ELF-1 (cell line): ENCODE measurements around the gene SOBP.
"Not testable (repeated sequence)": the region's sequence is repeated elsewhere in the genome, so short reads cannot be mapped to it uniquely, and the experiment has no call there.

Experiments
- DNase-seq: peaks from one replicate; pipeline ENCODE4 v3.0.0-alpha.2; 2016; ENCODE audit warnings: low read depth, low spot score

Gene SOBP

GRCh38 chr6:107488875-107489635 is 862 bp upstream of the SOBP start:
- DNase-seq = peak; percentile 70

DNA sequence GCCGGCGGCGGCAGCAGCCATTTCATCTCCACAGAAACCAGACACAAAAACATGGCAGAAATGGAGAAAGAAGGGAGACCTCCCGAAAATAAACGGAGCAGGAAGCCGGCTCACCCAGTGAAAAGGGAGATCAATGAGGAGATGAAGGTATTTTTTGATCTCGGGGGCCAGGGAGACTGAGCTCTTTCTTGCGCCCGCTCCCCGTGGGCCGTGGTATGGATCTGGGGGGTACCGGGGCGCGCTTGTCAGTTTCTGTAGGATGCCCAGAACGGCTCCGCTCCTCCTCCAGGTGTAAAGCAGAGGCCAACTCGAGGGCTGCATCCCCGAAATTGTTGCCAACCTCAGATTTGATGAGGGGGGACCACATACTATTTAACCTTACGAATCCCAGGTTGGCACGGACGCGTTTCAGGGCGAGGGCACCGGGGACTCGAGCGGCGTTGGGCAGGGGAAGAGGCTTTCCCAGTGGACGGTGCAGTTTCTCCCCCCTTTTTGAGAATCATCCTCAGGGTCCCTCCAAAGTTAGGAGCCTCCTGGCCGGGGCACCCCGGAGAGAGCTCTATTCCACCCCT is 735 bp downstream of the SOBP start:
- no peak for DNase-seq

- DNase-seq = peak; percentile 73
Measured at GRCh38 chr6:107491138-107491609, 1.3 kb downstream of the SOBP start.

DNA sequence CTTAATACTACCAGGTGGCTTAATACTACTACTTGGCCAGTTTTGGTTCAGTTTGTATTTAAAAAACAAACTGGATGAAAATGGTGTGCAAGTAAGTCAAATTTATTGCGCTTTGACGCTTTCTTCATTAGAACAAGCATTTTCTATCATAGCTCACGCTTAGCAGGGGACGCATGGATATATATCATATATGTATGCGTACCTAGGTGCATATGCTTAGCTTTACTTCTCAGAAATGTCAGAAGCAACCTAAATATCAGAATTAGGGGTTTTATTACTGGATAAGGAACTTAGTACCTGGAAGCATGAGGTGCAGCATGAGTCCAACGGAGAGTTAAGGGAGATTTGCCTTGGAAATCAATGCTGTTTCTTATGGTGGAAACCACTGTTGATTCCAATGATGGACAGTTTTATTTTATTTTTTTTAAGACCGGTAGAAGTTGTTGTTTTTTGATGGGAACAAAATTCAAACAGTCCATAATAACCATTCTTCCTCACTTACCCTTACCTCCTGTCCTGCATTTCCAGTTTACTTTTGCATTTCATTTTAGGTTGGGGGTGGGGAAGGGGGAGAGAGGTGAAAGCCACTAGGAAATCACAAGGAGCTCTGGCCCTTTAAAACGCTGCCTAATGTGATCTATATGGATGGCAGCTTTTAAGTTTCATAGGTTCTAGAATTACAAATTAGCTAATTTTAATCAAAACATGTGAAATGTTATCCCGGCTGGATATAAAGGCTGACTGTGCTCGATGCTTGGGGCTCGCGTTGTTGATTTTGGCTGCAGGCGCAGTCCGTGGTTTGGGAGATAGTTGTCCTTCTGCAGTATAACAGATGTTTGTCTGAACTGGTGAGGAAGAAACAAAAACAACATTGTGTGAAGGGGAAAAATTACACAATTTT is 2.1 kb downstream of the SOBP start:
- DNase-seq = no peak

- peak; percentile 70 for DNase-seq
Measured at GRCh38 chr6:107493158-107494057, 3.5 kb downstream of the SOBP start.

DNA sequence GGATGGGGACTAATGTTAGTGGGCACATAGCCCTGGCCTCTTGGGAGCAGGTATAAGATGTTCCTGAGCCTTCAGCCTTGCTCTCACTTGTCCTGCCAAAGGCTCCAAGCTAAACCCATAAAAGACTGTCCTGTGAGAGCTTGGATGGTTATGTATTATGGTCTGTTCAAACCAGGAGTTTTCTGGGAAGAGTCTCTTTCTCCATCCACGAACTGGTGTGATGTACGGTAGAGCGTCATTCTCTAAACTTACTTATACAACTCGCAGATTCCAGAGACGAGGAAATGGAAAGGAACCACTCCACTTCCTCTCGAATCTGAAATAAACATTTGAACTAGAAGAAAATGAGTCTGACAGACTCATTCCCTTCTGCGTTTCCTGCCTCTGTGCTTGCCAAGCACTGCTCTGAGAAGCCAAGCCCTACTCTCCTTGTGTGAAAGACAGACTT is 5.3 kb downstream of the SOBP start:
- DNase-seq = no peak

DNA sequence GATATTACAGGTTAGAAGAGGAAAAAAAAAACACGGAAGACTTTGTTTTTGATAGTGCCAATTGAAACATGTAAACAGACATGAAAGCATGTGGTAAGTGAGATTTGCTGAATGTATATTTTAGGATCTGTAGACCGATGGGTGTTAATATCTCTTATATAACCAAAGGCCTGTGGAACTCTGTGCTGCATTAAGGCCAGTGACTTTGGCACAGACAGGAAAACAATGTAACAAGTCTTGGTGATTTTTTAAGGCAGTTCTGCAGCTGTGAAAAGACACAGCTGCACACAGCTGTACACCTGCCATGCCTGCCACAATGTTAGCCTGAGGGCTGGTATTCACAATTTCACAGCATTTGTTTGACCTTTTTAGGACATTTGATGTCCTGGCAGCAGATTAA is 6.1 kb downstream of the SOBP start:
- no peak for DNase-seq

- no peak for DNase-seq
Measured at GRCh38 chr6:107496892-107497684, 7.2 kb downstream of the SOBP start.

GRCh38 chr6:107504270-107505026 is 14.5 kb downstream of the SOBP start:
- no peak for DNase-seq

DNA sequence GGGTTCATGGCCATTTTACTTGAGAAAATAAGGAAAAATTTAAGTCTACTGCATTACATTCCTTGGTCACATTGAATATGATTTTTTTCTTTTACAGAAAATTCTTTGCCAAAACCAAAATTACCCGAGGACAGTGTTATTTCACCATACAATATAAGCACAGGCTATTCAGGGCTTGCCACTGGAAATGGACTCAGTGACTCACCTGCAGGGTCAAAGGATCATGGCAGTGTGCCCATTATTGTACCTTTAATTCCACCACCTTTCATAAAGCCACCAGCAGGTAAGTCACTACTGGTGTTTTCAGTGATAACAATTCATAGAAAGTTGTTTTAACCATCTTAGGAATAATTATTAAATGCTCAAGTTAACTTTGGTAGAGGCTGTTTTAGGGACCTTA is 16.2 kb downstream of the SOBP start:
- no peak for DNase-seq

DNA sequence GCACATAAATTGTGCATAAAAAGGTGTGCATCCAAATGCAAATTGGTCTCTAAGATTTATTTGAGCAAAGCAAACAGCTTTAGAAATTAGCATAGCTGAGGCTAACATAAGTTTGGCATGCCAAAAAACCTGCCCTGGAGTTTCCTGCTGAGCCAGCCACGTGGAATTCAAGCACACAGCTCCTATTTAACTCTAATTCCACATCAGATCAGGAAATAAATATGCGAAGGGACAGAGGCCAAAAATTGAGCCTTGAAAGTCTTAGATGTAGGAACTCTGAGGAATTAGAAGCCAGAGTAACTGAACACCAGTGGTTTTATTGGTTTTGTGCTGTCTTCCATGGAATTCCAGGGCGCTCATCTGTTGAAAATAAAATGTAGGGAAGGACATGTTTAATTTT is 19.6 kb downstream of the SOBP start:
- DNase-seq = no peak

DNA sequence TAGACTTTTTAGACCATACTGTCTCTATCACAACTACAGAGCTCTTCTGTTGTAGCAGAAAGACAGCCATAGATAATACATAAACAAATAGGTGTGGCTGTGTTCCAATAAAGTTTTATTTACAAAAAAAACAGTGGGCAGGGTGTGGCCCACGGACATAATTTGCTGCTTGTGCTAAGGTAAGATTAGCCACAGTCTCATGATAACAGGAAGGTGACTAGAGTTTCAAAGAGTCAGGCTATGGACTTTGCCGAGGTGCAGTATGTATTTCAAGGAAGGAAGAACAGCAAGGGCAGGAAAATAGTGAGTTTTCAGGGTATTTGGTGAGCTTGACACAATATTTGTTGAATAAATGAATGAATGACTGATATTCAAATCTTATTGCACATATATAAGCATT is 20.2 kb downstream of the SOBP start:
- DNase-seq = no peak

DNA sequence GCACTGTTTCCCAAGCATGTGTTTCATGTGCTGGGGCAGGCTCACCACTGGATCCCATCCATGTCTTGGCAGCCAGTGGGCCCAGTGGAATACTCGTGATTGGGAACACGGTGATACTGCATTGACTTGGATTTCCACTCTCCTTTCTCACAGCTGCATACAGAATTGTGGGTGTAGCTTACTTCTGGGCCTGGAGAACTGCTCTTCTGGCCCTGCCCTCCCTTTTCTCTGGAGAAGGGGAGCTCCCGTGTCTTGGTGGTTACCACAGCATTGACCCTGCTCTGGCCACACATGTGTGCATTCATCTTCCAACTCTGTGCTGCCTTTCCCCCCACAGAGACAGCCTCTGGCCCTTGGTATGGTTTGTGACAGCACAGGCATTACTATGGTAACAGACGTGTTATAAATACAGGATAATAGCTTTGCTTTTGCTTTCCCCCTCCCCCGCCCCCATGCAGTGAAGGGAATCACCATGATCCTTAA is 21.6 kb downstream of the SOBP start:
- DNase-seq = no peak

DNA sequence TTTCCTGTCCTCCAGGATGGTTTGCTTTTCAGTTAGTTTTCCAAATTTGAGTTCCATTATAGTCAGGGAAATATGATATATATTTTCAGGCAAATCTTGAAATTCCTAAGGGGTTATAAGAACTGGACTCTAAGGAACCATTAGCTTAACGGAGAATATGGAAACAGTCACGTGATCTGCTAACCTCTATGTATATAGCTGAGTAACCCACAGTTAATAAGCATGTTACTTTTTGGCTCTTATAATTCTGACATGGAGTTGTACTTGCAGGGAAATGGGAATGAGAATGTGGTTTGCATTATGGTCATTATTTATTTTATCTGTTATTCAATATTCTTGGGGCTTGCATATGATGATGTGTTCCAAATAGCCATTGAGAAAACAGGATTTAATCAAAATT is 23.3 kb downstream of the SOBP start:
- DNase-seq = no peak

DNA sequence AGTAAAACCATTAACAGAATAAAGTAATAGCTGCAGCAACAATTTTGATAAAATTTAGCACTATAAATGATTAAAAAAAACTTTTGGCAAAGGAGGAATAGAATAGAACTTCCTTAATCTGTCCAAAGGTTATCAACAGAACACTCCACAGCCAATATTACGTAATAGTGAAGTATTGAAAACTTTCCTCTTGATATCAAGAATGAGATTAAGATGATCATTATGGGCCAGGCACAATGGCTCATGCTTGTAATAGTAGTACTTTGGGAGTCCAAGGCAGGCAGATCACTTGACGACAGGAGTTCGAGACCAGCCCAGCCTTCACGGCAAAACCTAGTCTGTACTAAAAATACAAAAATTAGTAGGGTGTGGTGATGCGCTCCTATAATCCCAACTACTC is 26.0 kb downstream of the SOBP start:
- DNase-seq = no peak

- DNase-seq = no peak
Measured at GRCh38 chr6:107517274-107517673, 27.4 kb downstream of the SOBP start.

GRCh38 chr6:107519224-107519623 is 29.3 kb downstream of the SOBP start:
- DNase-seq = not testable (repeated sequence)

GRCh38 chr6:107520706-107521105 is 30.8 kb downstream of the SOBP start:
- DNase-seq = not testable (repeated sequence)

DNA sequence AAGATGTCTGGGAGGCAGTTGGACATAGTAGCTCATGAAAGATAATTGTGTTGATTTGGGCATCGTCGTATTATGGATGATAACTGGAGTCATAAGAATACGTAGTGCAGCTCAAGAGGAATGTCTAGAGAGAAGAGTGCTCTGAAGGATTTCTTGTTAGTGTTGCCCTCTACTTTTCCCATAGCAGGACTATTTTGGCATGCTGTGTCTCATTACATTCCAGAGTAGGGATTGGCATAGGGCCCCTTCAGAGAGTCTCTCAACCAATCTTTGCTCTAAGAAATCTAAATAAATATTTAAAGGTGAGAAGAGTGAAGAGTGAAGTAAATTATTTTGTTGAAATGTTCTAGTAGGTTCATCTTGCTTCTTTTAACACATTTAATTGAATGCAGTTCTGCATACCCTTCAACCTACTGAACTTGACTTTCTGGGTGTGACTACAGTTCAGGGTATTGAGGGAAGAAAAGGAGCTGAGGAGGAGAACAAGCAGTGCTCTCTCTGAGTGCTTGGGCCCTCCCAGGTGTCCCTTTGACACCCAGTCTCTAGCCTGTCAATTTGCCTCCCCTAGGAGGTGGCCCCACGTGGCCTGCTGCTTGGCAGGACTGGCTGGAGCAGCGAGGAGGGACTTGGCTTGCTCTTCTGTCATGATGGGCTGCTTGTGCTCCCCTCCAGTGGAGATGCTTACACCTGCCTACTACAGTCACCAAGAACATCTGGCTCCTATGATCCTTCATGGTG is 33.3 kb downstream of the SOBP start:
- DNase-seq = no peak
